Measurements from ENCODE around the gene ATG4C. TPM values are rescaled to one million over a fixed set of nuclear protein-coding genes. Genes with fewer than 3 reads are reported as not detected.
A peak's percentile ranks its signal among the peaks of the same experiment; 100 is the strongest.

Gene ATG4C
- total and polyA plus RNA-seq, 2 donors (not counting 3 experiments of a cell fraction or from before 2014, with no cell fraction given), result 2.8 to 11.8 TPM

DNA sequence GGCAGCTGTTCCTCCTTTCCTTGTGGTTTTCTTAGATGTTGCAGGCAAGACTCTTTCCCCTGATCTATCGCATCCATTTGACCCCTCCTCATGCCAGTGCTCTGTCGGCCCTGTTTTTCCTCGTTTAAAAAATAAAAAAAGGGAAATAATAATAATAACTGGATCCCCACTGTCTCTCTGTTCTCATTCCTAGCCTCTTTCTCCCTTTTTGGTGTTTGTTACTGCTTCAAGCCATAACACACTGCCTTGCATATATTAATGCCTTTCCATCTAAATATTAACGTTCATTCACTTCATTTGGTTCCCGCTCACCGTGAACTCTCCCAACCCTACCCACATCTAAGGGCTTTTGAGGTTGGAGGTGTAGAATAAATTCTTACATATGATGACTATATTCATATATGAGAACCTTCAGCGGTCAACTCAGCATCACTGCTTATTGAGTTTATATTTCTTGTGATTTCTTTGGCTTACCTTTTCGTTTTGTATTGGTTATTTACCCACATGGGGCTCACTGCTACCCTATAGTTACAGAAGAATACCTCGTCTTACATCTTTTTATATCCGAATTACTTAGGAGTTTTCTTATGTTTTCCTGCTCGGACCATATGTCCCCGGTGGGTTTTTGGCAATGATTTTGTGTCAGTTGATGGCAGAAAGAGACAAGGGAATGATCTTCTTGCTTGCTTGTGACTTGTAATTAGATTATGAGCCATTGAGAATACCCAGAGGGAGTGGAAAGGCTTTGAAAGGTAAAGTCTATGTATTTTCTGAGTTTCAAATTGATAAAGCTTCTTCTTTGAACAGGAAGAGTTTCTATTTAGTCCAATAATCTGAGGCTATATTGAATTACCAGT is 805 bp downstream of the ATG4C start:
- H3K4me2 ChIP-seq (ENCODE audit: insufficient read depth, low read length), result peak overlapping the region; percentile 98
- ChIA-PET CTCF (interaction anchor here (0.9 to 1.5 kb wide), 2 partner anchors 16 kb away, joined by 3 to 7 read pairs; no protein-coding TSS in a partner anchor), POLR2A (no interaction called here)
- no peaks in the 10 kb centered on the region for H4K20me1 ChIP-seq (replicated peaks; ENCODE audit: control insufficient read depth, extremely low read depth, insufficient read depth, low read length)
- peaks cover 6 to 10% of the 10 kb centered on the region in 2 experiments for H3K27me3 ChIP-seq (ENCODE audit: control insufficient read depth in 2 of 2, insufficient read depth in 2 of 2, low read length in 2 of 2)
- peak overlapping the region; percentile 73 for H3K9ac ChIP-seq (replicated peaks; ENCODE audit: extremely low read depth, insufficient read depth, low read length)
- H3K36me3 ChIP-seq (ENCODE audit: control insufficient read depth in 2 of 2, extremely low read depth in 1 of 2, insufficient read depth in 2 of 2, low read length in 2 of 2), result no peaks in the 10 kb centered on the region
- DNase-seq (ENCODE audit: low read depth, low spot score) (peak; percentile 11), FAIRE-seq (no peak)
- TF ChIP-seq JUN (IDR thresholded peaks at IDR 0.05; ENCODE audit: borderline replicate concordance, insufficient read depth, insufficient read length, low read depth) (no peak), POLR2A (IDR thresholded peaks at IDR 0.05; ENCODE audit: low read depth, low read length) (no peak), POLR2AphosphoS5 (IDR thresholded peaks at IDR 0.05; ENCODE audit: insufficient read depth, low read depth, low read length) (no peak), GATA2 (IDR thresholded peaks at IDR 0.05; ENCODE audit: insufficient read depth, insufficient read length, low read depth, low read length) (no peak), FOS (IDR thresholded peaks at IDR 0.05; ENCODE audit: borderline replicate concordance, insufficient read depth, low read length) (no peak), EZH2 (IDR thresholded peaks at IDR 0.05; ENCODE audit: borderline replicate concordance, low read depth, low read length, severe bottlenecking) (no peak), MYC (IDR thresholded peaks at IDR 0.05; ENCODE audit: low read depth, low read length) (no peak)
- TF ChIP-seq, protein P1, sequence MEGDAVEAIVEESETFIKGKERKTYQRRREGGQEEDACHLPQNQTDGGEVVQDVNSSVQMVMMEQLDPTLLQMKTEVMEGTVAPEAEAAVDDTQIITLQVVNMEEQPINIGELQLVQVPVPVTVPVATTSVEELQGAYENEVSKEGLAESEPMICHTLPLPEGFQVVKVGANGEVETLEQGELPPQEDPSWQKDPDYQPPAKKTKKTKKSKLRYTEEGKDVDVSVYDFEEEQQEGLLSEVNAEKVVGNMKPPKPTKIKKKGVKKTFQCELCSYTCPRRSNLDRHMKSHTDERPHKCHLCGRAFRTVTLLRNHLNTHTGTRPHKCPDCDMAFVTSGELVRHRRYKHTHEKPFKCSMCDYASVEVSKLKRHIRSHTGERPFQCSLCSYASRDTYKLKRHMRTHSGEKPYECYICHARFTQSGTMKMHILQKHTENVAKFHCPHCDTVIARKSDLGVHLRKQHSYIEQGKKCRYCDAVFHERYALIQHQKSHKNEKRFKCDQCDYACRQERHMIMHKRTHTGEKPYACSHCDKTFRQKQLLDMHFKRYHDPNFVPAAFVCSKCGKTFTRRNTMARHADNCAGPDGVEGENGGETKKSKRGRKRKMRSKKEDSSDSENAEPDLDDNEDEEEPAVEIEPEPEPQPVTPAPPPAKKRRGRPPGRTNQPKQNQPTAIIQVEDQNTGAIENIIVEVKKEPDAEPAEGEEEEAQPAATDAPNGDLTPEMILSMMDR (IDR thresholded peaks at IDR 0.05; ENCODE audit: extremely low read depth in 1 of 2, insufficient read depth in 1 of 2, low read depth in 1 of 2, low read length in 2 of 2), result no peak
- TF ChIP-seq, protein P2, sequence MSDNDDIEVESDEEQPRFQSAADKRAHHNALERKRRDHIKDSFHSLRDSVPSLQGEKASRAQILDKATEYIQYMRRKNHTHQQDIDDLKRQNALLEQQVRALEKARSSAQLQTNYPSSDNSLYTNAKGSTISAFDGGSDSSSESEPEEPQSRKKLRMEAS (IDR thresholded peaks at IDR 0.05; ENCODE audit: insufficient read depth, insufficient read length), result no peak
- peaks cover 7% of the 10 kb centered on the region for H3K79me2 ChIP-seq (ENCODE audit: control insufficient read depth, insufficient read depth, low read length)
- H3K27ac ChIP-seq (ENCODE audit: insufficient read depth, low read depth, low read length), result peak overlapping the region; percentile 67
- H3K4me1 ChIP-seq (ENCODE audit: control insufficient read depth, extremely low read depth, insufficient read depth, low read length), result peaks cover 7% of the 10 kb centered on the region
- H2AFZ ChIP-seq (ENCODE audit: low read depth, low read length), result peak overlapping the region; percentile 66
- peak overlapping the region; percentile 30 to 78 (median 66) for H3K4me3 ChIP-seq (replicated peaks in 1 of 3; ENCODE audit: insufficient read depth in 1 of 3, low read depth in 1 of 3, low read length in 3 of 3)
- intact Hi-C loops (cut with micrococcal nuclease) (no loop called here), dilution Hi-C loops (cut with MboI; ENCODE audit: extremely low pct_ligation_motif_present, low sequenced_read_pairs) (no loop called here)
- H3K9me3 ChIP-seq (replicated peaks; ENCODE audit: control insufficient read depth, insufficient read depth, low read length), result no peaks in the 10 kb centered on the region
- H3K9me1 ChIP-seq (replicated peaks; ENCODE audit: control insufficient read depth, extremely low read depth, insufficient read depth, low read length), result no peaks in the 10 kb centered on the region
- no TSS peak for BruUV-seq (replicated peaks)
